ENCODE results near the gene TMEM87A.
"Not testable (repeated sequence)": the region's sequence is repeated elsewhere in the genome, so short reads cannot be mapped to it uniquely, and the experiment has no call there.

The TMEM87A gene

GRCh38 chr15:42270551-42270950, 2.7 kb downstream of the TMEM87A start:
- DNase-seq, result no peak

- DNase-seq, result peak; percentile 3
Observed at GRCh38 chr15:42267286-42267685, 5.9 kb downstream of the TMEM87A start.

- DNase-seq, result peak; percentile 47
Observed at GRCh38 chr15:42264795-42265194, 8.4 kb downstream of the TMEM87A start.

DNA sequence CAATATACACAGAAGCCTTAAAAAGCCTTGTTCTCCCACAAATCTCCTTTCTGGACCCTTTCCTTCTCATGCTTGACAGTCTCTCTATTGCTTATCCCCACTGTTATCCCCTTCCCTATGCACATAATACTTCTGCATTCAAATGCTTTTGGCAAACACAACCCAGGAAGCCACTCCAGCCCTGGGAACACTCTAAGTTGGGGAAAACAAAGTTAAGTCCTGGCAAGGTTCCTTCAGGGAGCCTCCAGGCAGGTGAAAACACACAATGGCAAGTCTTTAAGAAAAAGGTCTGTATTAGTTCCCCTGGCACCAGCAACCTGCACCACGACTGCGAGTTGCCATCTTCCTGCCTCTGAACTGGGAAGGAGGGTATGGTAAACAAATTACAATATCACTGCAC, 19.9 kb downstream of the TMEM87A start:
- DNase-seq, result no peak

DNA sequence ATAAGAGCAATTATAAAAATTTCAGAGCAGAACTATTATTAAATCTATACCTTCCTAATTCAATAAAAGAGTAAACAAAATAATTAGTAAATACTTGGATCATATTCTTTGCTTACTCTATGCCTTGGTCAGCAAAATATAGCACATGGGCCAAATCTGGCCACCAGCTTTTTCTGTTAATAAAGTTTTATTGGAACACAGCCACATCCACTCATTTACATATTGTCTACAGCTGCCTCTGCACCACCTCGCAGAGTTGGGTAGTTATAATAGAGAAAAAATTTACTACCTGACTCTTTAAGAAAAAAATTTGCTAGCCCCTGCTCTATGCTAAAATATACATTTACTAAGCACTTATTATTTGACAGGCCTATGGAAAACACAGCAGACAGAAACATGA, 32.4 kb downstream of the TMEM87A start:
- DNase-seq, result no peak

DNA sequence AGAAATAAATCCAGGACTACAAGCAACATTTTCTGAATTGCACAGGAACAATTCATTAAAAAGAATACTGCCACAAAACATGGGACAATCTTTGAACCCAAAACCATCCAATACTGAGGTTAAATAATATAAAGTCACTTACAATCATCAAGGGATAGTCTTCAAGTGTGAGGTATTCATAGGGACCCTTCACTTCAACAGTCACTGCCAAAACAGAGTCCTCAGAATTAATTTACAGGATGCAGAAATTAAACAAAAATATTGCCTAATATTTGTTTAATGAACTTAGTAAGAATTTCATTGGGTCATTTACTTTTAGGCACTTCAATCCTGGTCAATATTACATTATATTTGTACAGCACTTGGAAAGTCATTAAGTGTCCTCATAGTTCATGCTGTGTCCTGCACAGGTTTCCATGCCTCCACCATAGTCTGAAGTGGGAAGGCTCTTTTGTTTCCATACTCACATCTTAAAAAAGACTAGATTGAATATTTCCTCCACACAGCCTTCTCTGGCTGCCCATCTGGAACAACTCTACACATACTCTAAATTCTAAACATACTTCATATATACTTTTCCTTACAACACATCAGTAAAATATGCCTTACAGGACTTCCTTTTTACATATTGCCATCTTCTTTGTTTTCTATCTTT, 33.6 kb downstream of the TMEM87A start:
- DNase-seq, result peak; percentile 40

GRCh38 chr15:42233107-42233506, 40.1 kb downstream of the TMEM87A start:
- no peak for DNase-seq

DNA sequence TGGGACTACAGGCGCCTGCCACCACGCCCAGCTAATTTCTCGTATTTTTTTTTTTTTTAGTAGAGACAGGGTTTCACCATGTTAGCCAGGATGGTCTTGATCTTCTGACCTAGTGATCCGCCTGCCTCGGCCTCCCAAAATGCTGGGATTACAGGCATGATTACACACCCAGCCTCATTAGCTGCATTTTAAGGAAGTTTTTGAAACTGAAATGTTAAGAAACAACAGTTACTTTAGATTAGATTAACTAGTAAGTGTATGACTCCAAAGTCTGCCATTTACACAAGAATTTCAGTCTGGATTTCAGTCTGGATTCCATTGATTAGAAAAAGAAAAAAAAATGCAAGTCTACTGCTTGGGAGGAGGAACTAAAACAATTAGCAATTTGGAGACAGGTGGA, 40.6 kb downstream of the TMEM87A start:
- no peak for DNase-seq

GRCh38 chr15:42231088-42231487, 42.1 kb downstream of the TMEM87A start:
- DNase-seq, result no peak

DNA sequence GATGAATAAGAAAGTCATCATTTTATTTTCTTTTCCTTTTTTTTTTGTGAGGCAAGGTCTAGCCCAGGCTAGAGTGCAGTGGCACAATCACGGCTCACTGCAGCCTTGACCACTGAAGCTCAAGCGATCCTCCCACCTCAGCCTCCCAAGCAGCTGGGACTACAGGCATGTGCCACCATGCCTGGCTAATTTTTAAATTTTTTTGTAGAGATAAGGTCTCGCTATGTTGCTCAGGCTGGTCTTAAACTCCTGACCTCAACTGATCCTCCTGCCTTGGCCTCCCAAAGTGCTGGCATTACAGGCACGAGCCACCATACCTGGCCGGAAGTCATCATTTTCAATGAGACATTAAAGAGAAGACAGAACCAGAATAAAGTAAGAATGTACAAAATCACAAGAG, 44.3 kb downstream of the TMEM87A start:
- DNase-seq, result not testable (repeated sequence)

- DNase-seq, result no peak
Observed at GRCh38 chr15:42228036-42228435, 45.2 kb downstream of the TMEM87A start.

DNA sequence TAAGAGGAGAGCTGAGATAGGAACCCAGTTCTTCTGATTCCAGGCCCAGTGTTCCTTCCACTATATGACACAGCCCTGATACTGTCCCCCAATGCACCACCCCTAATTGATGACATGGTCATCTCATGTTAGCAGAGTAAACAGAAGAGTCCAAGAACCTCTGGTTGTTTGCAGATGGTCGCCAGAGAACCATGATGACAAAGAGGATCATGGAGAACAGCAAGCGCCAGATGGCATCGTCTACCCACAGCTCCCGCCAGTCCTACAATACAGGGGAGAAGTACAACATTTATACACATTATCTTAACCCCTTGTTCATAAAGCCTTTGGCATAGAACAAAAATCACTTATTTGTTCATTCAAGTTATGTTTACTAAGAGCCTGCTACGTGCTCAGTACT, 46.6 kb downstream of the TMEM87A start:
- DNase-seq, result no peak

GRCh38 chr15:42220216-42220615, 53.0 kb downstream of the TMEM87A start:
- DNase-seq, result no peak

GRCh38 chr15:42218953-42219592, 54.2 kb downstream of the TMEM87A start:
- no peak for DNase-seq

DNA sequence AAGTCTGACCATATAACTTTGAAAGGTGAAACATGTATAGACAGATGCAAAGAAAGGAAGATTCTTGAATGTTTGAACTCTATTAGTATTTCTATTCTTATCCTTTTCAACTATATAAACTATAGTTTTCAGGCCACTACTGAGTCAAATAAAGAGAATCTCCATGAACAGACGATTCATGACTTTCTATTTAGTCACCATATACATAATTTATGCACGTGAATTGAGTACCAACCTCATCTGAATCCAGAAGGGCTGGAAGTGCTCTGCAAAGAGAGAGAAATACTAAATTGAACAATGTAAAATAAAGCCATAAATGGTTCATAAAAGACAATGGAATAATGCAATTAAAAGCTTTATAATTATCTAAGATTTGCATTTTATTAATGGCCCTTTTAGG, 55.7 kb downstream of the TMEM87A start:
- DNase-seq, result no peak

- DNase-seq, result no peak
Observed at GRCh38 chr15:42215913-42216829, 57.1 kb downstream of the TMEM87A start.

GRCh38 chr15:42214600-42214999, 58.6 kb downstream of the TMEM87A start:
- no peak for DNase-seq

DNA sequence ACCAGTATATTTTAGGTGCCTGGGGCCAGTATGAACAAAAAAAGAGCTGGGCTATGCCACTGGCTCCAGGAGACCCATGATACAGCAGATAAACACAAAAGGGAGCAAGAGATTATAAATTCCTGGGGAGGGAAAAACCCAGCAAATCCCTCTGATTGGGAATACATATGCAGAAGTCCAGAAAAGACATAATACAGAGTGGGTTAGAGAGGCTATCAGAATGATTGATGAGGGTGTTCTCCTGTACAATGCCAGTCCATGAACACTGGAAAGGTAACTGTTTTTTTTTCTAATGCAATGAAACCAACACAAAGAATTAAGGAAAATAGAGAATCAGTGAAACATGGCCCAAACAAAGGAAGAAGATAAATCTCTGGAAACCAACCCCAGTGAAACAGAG, 59.7 kb downstream of the TMEM87A start:
- no peak for DNase-seq

DNA sequence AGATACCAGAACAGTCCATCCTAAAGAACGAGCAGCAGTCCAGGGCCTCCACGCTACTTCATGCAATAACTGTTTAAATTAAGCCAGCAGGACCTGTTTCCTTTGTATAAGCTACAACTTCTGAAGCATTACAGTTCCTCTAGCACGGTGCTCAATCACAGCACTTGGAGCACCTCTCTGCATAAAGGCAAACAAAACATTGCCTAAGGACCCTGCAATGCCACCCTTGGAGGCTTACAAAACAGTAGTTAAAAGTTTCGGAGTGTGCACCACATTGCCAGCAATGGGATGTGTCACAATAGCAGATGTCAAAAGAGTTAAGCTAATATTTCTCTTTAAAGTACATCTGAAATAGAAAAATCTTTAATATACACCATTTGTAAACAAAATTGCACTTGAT, 62.5 kb downstream of the TMEM87A start:
- no peak for DNase-seq

DNA sequence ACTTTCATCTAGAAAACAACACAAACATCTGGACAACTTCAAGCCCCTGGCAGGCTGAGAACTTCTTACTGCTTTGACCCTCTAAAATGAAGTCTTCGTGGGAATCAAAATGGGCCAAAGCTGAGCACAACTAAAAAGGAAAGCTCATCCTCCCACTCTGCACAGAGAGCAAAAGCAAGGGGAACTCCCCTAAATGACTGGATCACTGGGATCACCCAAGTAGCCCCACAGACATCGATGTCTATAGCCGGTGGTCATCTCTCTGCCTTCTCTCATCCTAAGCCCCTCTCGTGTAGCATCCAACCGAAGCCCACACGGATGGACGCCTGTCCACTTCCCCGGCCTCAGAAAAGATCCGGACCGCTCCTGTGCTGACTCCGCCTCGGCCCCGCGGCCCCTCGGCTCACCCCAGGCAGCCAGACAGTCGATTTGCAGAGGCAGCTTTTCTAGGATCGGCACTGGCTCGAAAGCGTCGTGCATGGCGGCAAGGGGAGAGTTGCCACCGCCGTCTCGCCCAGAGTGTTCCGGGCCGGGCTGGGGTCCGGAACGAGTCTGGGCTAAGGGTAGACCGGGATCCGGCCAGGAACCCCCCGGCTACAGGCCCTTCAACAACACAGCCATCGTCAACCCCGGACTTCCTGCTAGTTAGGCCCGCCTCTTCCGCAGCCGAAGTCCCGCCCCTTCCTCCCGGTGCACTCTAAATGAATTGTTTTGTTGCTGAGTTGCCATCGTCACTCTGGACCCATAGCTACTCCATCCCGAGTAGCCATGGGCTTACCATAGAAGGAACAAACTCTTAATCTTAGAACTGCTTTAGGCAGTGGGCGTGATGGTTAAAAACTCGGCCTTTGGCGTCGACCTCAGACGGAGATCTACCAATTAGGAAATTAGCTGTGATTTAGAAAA, 65.3 kb downstream of the TMEM87A start, which contains the start of gene VPS39:
Gene VPS39 (minus strand): TSS at position 631 of the 906 bp plus-strand sequence. CDS start 151 bp downstream, at position 480.
- DNase-seq, result peak; percentile 83

GRCh38 chr15:42206406-42206805, 66.8 kb downstream of the TMEM87A start:
- no peak for DNase-seq

GRCh38 chr15:42203891-42204290, 69.3 kb downstream of the TMEM87A start:
- DNase-seq, result peak; percentile 10

DNA sequence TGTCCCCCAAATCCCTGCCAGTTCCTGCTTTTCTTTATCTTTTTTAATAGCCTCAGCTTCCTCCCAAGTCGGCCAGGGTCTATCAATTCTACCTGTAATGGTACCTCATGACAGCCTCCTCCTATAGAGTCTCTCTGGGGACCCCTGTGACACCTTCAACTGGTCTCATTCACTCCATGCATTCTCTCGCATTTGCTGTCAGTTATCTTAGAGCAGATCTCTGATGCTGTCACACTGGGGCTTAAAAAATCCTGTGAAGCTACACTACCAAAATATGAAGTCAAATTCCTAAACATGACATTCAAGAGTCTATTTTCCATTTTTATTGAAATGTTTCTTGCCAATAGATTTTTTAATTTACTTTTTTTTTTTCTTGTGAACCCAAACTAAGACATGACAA, 70.6 kb downstream of the TMEM87A start:
- DNase-seq, result no peak

Data from EL (cell line).